ENCODE data around the gene ZNF593OS.
A peak's percentile ranks its signal among the peaks of the same experiment; 100 is the strongest.

Gene ZNF593OS

DNA sequence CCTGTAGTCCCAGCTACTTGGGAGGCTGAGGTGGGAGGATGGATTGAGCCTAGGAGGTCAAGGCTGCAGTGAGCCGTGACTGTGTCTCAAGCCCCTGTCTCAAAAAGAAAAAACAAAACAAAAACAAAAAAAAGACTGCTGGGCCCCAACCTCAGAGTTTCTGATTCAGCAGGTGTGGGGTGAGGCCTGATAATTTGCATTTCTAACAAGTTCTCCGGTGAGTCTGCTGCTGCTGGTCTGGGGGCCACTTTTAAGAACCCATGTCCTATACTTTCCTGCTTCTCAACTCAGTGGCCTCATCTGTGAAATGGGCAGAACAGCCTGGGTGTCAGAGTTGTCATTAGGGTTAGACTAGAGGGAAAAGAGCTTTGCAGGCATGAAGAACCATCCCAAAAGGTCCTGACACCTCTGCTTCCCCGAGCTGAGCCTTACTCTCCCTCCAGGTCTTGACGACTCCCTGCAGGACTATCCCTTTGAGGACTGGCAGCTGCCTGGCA is 8.4 kb upstream of the ZNF593OS start:
- DNase-seq (ENCODE audit: low spot score): no peak
- H3K27ac ChIP-seq: no peak overlapping the region
- ChIA-PET POLR2A (ENCODE audit: low non-redundant PET) (no interaction called here), CTCF (interaction anchor here (1.2 to 1.6 kb wide), 2 partner anchors 10 to 53 kb away, joined by 3 to 7 read pairs; partner anchors contain the start of gene ZNF593)
- TF ChIP-seq, protein P1, sequence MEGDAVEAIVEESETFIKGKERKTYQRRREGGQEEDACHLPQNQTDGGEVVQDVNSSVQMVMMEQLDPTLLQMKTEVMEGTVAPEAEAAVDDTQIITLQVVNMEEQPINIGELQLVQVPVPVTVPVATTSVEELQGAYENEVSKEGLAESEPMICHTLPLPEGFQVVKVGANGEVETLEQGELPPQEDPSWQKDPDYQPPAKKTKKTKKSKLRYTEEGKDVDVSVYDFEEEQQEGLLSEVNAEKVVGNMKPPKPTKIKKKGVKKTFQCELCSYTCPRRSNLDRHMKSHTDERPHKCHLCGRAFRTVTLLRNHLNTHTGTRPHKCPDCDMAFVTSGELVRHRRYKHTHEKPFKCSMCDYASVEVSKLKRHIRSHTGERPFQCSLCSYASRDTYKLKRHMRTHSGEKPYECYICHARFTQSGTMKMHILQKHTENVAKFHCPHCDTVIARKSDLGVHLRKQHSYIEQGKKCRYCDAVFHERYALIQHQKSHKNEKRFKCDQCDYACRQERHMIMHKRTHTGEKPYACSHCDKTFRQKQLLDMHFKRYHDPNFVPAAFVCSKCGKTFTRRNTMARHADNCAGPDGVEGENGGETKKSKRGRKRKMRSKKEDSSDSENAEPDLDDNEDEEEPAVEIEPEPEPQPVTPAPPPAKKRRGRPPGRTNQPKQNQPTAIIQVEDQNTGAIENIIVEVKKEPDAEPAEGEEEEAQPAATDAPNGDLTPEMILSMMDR (conservative IDR thresholded peaks at IDR 0.05; ENCODE audit: low read depth): no peak

DNA sequence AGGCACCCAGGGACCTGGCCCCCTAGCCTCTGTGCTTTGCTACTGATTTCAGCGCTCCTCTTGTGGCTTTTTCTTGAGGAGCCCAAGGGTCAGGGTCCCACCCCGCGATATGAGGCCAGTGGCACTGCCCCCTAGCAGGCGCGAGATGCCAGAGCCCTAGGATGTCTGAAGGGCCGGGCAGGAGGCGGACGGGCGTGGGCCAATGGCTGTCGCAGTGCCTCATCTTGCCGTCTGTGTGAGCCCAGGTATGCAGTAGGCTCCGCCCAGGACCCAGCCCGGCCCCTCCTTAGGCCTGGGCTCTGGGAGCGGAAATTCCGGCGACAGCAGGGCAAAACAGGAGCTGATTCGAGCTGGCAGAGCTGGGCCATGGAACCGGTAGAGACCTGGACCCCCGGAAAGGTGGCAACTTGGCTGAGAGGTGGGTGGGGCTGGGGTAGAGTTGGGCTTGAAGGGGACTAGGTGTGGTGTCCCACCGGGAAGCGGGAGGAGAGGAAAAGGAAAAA is 5.6 kb upstream of the ZNF593OS start, which contains the start of gene CNKSR1:
Gene CNKSR1, plus strand, starts transcription at position 310 of the 503 bp plus-strand sequence. Its CDS starts 57 bp downstream, at position 367.
- TF ChIP-seq, protein P1 (conservative IDR thresholded peaks at IDR 0.05; ENCODE audit: low read depth): no peak; the same call in 1 of the 2 replicates
- ChIA-PET CTCF (interaction anchor here (0.5 to 1.0 kb wide), 5 partner anchors 56 to 650 kb away, joined by 3 to 8 read pairs (median 4); partner anchors contain the start of gene CEP85), POLR2A (ENCODE audit: low non-redundant PET) (interaction anchor here (1.2 kb wide), 1 partner anchor 67 kb away, joined by 5 read pairs; no protein-coding TSS in a partner anchor)
- H3K27ac ChIP-seq: peak within 1 kb of the TSS; percentile 70
- DNase-seq (ENCODE audit: low spot score): peak; percentile 83

DNA sequence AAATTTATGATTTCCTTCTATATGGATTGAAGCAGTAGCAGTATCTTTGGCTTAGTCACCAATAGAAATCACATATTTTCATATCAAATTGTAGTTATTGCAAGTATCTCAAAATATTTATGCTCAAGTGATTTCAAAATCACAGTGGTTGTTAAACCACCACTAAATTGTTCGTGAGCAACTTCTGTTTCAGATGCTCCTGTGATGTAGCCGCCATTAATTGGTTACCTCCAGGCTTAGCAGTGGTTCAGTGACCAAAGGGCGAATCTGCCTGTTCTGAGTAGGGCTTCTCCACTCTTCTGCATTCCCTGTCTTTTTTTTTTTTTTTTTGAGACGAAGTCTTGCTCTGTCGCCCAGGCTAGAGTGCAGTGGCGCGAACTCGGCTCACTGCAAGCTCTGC is 3.7 kb upstream of the ZNF593OS start:
- no peak for DNase-seq (ENCODE audit: low spot score)
- POLR2A ChIA-PET (ENCODE audit: low non-redundant PET): no interaction called here
- H3K27ac ChIP-seq: no peak overlapping the region
- CTCF ChIA-PET: no interaction called here
- TF ChIP-seq, protein P1 (conservative IDR thresholded peaks at IDR 0.05; ENCODE audit: low read depth): no peak

DNA sequence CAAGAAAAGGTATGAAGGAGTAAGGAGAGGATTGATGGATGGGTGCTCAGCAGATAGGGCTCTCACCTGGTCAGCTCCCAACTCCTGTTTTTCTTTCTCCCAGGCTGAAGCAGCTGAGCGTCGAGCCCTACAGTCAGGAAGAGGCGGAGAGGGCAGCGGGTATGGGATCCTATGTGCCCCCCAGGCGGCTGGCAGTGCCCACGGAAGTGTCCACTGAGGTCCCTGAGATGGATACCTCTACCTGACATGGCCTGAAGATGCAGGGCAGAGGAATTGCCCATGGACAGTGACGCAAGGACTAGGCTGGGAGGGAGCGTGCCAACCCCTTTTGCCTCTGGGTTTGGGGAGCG is 1.2 kb downstream of the ZNF593OS start:
- ChIA-PET POLR2A (ENCODE audit: low non-redundant PET) (no interaction called here), CTCF (interaction anchor here (0.7 to 1.6 kb wide), 9 partner anchors 9 to 163 kb away, joined by 3 to 15 read pairs (median 4); partner anchors contain the start of gene CEP85)
- TF ChIP-seq, protein P1 (conservative IDR thresholded peaks at IDR 0.05; ENCODE audit: low read depth): no peak
- peak overlapping the region; percentile 55 for H3K27ac ChIP-seq
- no peak for DNase-seq (ENCODE audit: low spot score)

DNA sequence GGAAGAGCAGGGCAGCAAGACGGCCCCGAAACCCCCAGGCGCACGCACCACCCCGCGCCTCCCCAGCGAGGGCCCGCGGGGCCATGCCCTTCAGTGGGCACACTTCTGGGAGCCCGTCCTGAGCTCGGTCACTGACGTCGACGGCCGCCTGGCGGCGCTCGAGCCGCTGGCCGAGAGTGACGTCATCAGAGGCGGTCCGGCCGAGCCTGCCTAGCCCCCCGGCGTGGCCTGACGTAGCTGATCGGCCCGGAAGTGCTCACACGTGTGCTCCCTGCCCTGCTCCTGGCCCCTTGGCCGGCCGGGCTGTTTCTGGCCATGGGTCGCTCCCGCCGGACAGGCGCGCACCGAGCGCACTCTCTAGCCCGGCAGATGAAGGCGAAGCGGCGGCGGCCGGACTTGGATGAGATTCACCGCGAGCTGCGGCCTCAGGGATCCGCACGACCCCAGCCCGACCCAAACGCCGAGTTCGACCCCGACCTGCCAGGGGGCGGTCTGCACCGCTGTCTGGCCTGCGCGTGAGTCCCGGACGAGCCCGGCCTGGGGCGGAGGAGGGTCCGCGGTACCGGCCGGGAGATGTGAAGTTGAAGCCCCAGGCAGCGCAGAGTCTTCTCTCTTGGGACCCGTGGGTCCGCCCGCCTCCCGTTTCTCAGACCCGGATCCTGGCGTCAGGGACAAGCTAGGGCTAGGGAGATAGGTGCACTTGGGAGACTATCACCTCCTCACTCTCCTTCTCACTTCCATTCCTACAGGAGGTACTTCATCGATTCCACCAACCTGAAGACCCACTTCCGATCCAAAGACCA is 1.8 kb downstream of the ZNF593OS start, which contains the start of gene ZNF593:
Gene ZNF593, plus strand, starts transcription at position 240 of the 803 bp plus-strand sequence. Its CDS starts 76 bp downstream, at position 316.
- ChIA-PET POLR2A (ENCODE audit: low non-redundant PET) (no interaction called here), CTCF (interaction anchor here (0.5 to 1.6 kb wide), 18 partner anchors 9 to 928 kb away, joined by 3 to 15 read pairs (median 4); partner anchors contain the start of gene CEP85)
- H3K27ac ChIP-seq: peak within 1 kb of the TSS; percentile 55
- DNase-seq (ENCODE audit: low spot score): peak; percentile 93
- TF ChIP-seq, protein P1 (conservative IDR thresholded peaks at IDR 0.05; ENCODE audit: low read depth): peak; percentile 93

DNA sequence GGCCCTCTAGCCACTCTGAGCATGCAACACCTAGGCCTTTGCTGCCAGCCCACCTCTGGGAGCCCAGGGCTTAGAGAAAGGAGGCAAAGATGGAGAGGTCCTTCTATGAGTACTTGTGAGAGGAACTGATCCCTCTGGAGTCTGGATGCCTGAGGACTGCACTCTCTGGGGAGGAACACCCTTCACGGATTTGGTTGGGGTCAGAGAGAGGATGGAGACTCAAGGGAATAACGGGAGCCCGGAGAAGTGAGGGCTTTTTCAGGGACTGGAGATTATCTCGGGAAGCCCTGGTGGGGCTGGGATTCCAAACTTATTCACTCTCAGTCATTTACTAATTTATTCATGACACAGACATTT is 2.5 kb downstream of the ZNF593OS start:
- no peak for DNase-seq (ENCODE audit: low spot score)
- peak overlapping the region; percentile 55 for H3K27ac ChIP-seq
- ChIA-PET CTCF (interaction anchor here (0.5 to 1.6 kb wide), 13 partner anchors 8 to 401 kb away, joined by 3 to 15 read pairs (median 4); partner anchors contain the start of gene CEP85), POLR2A (ENCODE audit: low non-redundant PET) (interaction anchor here (0.5 to 1.0 kb wide), 2 partner anchors 64 to 228 kb away, joined by 3 to 5 read pairs; partner anchors contain the start of gene CEP85)
- TF ChIP-seq, protein P1 (conservative IDR thresholded peaks at IDR 0.05; ENCODE audit: low read depth): no peak

All from RWPE1 (cell line).